Fibroblast of the aortic adventitia (primary cell): ENCODE data around the gene DPH2. TPM values are rescaled to one million over a fixed set of nuclear protein-coding genes. Genes with fewer than 3 reads are reported as not detected.

Source experiments
- DNase-seq: peaks from one replicate; pipeline ENCODE4 v3.0.0-alpha.2; 2010; ENCODE audit warnings: low read depth
- H3K4me3 ChIP-seq: 2 replicates; pipeline ENCODE4 v1.5.1; 2011; ENCODE audit warnings: low read depth, mild to moderate bottlenecking, control low read depth, low read length, moderate library complexity
- total RNA-seq: library from RNA; depleted of rRNA; stranded (reverse); fragments of >200 nt; gene quantifications from 2 replicates; pipeline ENCODE4 v1.2.3, GENCODE V29; 2012; ENCODE audit warnings: low replicate concordance
- TF ChIP-seq, protein P1 (sequence below): IDR thresholded peaks from 2 replicates; pipeline ENCODE4 v1.5.1; 2011; ENCODE audit warnings: mild to moderate bottlenecking, low read length, control low read depth, inconsistent platforms; ENCODE audit not compliant: insufficient read depth

DPH2 gene
- total RNA-seq, 1 donor = 15.6 TPM

DNA sequence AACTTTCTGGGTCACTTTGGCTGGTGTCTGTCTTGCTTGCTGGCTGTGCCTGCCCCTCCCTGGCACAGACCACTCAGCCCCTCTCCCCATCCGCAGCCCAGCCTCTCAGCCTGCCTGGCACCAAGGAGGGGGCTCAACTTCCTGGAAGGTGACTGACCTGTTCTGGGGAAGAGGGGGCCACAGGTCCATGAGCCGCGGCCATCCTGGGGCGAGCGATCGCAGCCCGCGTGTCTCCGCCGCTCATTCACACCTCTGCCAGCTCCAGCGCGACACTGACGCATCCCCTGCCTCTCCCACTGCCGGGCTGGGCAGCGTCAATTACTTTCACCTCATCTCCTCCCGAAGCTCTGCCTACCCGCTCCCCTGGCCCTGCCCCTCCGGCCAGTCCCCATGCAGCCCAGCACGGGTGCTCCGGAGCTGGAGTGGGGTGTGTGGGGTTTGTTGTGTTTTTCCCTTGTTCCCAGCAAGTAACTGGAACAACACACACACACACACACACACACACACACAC lies 47.1 kb downstream of the DPH2 start:
- no peak overlapping the region for H3K4me3 ChIP-seq
- DNase-seq = no peak
- TF ChIP-seq, protein P1, sequence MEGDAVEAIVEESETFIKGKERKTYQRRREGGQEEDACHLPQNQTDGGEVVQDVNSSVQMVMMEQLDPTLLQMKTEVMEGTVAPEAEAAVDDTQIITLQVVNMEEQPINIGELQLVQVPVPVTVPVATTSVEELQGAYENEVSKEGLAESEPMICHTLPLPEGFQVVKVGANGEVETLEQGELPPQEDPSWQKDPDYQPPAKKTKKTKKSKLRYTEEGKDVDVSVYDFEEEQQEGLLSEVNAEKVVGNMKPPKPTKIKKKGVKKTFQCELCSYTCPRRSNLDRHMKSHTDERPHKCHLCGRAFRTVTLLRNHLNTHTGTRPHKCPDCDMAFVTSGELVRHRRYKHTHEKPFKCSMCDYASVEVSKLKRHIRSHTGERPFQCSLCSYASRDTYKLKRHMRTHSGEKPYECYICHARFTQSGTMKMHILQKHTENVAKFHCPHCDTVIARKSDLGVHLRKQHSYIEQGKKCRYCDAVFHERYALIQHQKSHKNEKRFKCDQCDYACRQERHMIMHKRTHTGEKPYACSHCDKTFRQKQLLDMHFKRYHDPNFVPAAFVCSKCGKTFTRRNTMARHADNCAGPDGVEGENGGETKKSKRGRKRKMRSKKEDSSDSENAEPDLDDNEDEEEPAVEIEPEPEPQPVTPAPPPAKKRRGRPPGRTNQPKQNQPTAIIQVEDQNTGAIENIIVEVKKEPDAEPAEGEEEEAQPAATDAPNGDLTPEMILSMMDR = no peak

DNA sequence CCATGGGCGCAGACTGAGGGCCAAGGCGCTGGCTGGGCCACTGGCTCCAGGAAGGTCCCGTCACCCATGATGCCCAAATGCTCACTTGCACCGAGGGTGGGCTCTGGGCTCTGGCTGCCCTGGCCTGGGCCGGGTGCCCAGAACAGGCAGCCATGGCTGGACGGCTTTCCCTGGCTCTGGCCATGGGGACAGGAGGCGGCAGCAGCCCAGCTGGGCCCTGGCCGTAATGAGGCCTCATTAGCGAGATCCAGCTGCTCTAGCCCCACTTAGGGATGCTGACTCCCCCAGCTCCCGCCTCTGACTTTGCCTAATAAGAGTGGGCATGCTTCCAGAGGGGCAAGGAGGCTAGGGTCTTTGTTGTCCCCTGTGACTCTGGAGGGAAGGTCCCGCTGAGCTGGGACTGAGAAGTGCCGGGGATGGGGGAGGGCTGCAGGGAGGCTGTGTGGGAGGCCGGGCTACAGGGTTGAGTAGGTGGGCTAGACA lies 49.7 kb downstream of the DPH2 start:
- TF ChIP-seq, protein P1 = no peak
- no peak overlapping the region for H3K4me3 ChIP-seq
- no peak for DNase-seq

DNA sequence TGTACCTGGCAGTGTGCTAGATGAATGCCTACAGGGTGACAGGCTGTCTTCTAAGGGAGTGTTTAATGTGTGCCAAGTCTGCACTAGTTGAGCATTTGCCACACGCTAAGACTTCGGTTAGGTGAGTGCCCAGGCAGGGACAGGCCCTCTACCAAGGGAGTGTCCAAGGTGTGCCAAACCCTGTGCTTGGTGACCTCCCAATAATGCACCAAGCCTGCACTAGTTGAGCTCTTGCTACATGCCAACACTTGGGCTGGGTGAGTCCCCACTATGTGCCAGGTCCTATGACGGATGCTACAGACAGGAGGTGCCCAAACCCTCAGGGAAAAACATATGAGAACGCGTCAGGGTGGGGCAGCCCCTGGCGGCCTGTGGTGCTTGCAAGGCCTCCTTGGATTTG lies 50.7 kb downstream of the DPH2 start:
- H3K4me3 ChIP-seq = no peak overlapping the region
- TF ChIP-seq, protein P1 = no peak
- DNase-seq = no peak

DNA sequence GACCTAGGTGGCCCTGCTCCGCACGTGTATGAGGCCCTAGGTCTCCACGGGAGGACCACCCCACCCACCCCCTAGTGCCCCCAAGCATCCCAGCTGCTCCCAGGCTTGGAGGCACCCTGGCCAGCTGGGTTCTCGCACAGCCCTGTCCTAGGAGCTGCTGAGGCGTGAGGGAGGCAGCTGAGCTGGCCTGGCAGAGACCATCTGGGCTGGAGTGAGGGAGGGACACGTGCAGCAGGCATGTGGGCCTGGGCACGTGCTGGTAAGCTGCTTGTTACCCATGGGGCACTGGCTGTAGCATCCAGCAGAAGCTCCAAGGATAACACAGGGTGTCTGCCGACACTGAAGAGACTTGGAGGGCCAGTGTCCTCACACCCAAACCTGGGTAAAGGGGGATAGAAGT lies 51.3 kb downstream of the DPH2 start:
- no peak overlapping the region for H3K4me3 ChIP-seq
- DNase-seq = no peak
- TF ChIP-seq, protein P1 = no peak

DNA sequence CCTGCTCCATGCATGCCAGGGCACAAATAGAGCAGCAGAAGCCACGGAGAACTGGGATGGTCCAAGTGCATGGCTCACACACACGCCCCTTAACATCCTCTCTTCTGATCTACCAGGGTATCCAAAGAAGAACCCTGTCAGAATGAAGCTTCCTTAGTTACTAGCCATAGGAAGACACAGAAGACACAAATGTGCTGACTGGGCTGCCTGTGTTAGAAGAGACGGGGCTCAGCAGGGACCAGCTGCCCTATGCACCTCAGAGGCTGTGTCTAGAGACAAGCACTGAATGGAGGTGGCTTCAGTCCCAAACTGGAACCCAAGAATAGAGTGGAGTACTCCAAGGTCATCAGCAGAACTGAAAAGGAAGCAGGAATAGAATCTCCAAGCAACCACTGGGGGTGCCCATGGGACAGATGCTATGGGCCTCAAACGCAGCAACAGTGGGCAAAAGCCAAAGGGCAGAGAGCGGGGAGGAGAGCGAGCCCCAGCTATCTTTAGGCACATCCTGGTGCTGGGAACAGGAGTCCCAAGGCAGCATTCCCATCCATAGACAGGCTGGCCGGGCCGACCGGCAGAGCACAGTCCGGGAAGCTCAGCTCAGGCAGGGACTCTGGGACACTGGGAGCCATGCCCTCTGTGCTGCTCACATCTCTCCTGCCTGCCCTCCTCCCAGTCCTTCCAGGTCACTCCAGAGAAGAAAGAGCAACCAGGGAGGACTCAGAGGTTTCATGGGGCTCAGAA lies 51.9 kb downstream of the DPH2 start:
- TF ChIP-seq, protein P1 = no peak
- H3K4me3 ChIP-seq = no peak overlapping the region
- DNase-seq = no peak

Other genes starting within 250 kb of the DPH2 start
- gene ARTN, start 36.2 kb upstream of the DPH2 start, total RNA-seq = not detected in 2 replicates
- gene IPO13, start 23.1 kb upstream of the DPH2 start, total RNA-seq = 16.2 and 20.8 TPM in 2 replicates
- 47.3 and 53.1 TPM in 2 replicates for gene ATP6V0B, start 5.0 kb downstream of the DPH2 start, total RNA-seq
- 19.7 and 99.1 TPM in 2 replicates for gene B4GALT2, start 9.2 kb downstream of the DPH2 start, total RNA-seq
- gene CCDC24, start 21.6 kb downstream of the DPH2 start, total RNA-seq = 2.6 TPM in 2 replicates
- gene SLC6A9, start 61.5 kb downstream of the DPH2 start, total RNA-seq = 6.8 and 25.9 TPM in 2 replicates
- 0.27 and 1.1 TPM in 2 replicates for gene KLF17, start 148.8 kb downstream of the DPH2 start, total RNA-seq
- gene KLF18, start 171.6 kb downstream of the DPH2 start, total RNA-seq = not detected in 2 replicates
- gene DMAP1, start 243.5 kb downstream of the DPH2 start, total RNA-seq = 19.8 and 29.2 TPM in 2 replicates